GM20431 (cell line): Measurements from ENCODE around the gene SOCS2.
"Not testable (repeated sequence)": the region's sequence is repeated elsewhere in the genome, so short reads cannot be mapped to it uniquely, and the experiment has no call there.

ENCODE experiments used
- in situ Hi-C: fragments of 300-500 bp; cut with MseI, MboI; formaldehyde crosslinking; loops from one replicate; pipeline ENCODE4 v1.15.0; 2020; ENCODE audit warnings: low sequenced_read_pairs; ENCODE audit not compliant: unreplicated experiment

Gene SOCS2

GRCh38 chr12:93624595-93625294 is 52.3 kb downstream of the SOCS2 start:
- in situ Hi-C loops = no loop called here

GRCh38 chr12:93625295-93625645 is 52.8 kb downstream of the SOCS2 start:
- in situ Hi-C loops = not testable (repeated sequence)

- in situ Hi-C loops = no loop called here
Measured at GRCh38 chr12:93626160-93626559, 53.7 kb downstream of the SOCS2 start.
